GM21576 (cell line): Measurements from ENCODE around the gene ALS2CL.
"Not testable (repeated sequence)": the region's sequence is repeated elsewhere in the genome, so short reads cannot be mapped to it uniquely, and the experiment has no call there.

Experiments
- ATAC-seq: cut with Tn5 transposase; IDR thresholded peaks from one replicate; pipeline ENCODE4 v1.9.1; 2021; ENCODE audit warnings: mild to moderate bottlenecking, moderate library complexity; ENCODE audit not compliant: unreplicated experiment

Gene ALS2CL

DNA sequence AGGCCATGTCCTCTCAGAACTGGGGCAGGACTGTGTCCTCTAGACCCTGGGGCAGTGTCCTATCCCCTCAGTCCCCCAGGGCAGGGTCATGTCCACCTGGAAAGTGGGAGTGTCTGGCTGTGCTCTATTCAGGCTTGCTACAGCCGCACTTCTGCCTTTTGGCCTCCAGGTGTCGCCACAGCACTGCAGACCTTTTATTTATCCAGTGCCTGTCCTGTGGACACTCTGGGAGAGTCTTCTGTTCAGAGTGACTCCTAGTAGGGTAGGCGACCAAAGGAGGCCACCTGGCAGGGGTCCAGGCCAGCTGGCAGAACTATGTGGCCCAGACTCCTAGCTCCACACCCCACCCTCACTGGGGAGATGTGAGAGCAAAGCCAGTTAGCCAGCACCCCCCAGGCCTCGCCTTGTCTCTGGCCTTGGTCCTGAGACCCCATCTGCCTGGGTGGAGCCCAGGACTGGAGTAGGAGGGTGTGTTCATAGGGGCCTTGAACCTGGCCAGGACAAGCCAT lies 11.6 kb upstream of the ALS2CL start:
- peak; percentile 66 for ATAC-seq

- ATAC-seq: not testable (repeated sequence)
Measured at GRCh38 chr3:46704346-46704745, 10.9 kb upstream of the ALS2CL start.

DNA sequence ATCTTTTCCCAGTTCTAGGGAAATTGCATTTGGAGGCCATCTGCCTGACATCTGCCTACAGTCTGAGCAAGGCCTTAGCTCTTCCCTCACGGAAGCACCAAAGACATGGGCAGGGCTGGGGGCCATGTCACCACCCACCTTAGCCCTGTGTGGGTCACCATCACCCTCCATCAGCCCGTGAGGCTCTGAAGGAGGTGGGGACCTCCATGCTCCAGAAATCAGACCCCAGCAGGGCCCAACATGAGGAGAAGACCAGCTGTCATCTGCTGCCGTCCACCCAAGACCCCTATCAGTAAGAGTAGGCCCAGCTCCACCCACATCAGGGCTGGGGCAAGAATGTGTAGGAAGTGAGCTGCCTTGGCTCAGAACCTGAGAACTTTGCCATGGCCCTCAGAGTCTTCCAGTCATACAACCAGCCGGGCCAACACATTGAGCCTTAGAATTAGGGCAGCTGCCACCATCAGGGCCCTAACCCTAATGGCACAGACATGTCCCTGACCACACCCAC lies 9.6 kb upstream of the ALS2CL start:
- no peak for ATAC-seq

DNA sequence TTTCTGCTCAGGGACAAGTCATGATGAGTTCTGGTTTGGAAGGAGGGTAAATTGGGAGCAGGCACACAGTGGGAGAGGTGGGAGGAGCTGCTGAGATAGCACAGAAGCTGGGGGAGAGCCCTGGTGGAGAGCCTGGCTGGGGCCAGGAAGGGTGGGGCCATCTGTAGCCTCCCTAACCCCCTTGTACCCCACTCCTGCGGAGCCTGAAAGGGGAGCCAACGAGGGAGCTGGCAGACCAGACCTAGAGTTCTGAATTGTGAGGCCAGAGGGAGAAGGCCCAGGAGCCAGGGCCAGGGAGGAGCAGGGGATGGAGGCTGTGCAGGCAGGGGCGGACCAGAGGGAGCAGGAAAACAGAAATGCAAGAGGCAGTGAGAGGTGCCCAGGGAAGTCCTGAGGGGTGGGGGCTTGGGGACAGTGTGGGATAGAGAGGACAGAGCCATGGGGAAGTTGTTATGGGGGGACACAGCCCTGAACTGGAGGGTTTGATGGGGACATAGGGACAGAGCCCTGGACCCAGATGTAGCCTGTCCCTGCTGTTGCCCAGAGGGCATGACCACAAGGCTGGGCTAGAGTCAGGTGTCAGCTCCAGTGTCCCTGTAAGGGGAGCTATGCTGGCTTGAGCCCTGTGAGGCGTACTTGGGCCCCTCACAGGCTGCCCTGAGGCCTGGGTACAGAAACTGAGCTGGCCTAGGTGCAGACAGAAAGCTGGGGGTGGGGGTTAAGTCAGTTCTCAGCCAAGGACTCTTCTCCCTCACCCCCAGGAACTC lies 8.9 kb upstream of the ALS2CL start:
- ATAC-seq: no peak

DNA sequence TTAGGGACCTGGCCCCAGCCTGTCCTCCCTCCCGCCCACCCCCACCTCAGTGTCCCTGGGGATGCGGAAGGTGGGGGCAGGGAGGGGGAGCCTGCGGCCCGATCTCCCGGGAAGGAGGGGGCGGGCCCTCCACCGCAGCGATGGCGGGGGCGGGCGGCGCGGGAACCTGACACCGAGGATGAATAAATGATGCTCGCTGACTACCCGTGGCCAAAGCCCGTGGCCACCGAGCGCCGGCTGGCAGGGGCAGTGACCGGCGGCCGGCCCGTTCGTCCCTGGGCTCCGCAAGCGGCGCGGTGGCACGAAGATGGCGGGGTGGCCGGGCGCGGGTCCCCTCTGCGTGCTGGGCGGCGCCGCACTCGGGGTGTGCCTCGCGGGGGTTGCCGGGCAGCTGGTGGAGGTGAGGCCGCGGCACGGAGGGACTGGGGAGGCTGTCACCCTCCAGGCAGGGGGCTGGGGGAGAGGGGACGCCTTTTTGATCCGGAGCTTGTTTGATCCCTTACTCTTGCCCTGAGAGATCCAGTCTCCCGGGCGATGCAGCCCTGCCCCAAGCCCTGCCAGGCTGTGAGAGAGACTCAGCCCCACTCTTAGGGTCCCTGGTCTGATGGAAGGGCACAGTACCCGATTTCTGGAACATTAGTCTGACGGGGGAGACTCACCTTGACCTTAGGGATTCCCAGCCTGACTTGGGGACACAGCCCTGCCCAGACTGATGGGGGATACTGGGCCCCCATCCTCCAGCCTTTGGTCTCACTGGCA lies 7.9 kb upstream of the ALS2CL start, which contains the start of gene TMIE:
Gene TMIE (plus strand): TSS at position 212 of the 759 bp plus-strand sequence. CDS start 96 bp downstream, at position 308.
- ATAC-seq: no peak

DNA sequence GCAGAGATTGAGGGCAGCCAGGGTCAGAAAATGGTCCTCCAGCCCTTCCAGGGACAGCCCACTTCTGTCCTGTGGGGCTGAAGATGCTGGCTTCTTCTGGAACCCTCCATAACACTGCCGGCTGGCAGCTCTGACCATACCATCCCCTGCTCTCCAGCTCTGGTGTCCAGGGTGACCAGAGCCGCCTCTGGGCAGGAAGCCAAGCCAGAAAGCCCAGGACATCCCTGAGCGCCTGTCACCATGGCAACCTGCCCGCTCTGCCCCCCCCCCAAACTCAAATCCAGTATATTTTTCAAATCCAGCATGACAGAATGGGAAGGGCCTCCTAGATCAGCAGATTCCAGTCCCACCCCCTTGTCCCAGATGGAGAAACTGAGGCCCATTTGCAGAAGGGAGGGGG lies 7.3 kb upstream of the ALS2CL start:
- no peak for ATAC-seq

GRCh38 chr3:46699676-46700523 lies 6.4 kb upstream of the ALS2CL start:
- no peak for ATAC-seq

DNA sequence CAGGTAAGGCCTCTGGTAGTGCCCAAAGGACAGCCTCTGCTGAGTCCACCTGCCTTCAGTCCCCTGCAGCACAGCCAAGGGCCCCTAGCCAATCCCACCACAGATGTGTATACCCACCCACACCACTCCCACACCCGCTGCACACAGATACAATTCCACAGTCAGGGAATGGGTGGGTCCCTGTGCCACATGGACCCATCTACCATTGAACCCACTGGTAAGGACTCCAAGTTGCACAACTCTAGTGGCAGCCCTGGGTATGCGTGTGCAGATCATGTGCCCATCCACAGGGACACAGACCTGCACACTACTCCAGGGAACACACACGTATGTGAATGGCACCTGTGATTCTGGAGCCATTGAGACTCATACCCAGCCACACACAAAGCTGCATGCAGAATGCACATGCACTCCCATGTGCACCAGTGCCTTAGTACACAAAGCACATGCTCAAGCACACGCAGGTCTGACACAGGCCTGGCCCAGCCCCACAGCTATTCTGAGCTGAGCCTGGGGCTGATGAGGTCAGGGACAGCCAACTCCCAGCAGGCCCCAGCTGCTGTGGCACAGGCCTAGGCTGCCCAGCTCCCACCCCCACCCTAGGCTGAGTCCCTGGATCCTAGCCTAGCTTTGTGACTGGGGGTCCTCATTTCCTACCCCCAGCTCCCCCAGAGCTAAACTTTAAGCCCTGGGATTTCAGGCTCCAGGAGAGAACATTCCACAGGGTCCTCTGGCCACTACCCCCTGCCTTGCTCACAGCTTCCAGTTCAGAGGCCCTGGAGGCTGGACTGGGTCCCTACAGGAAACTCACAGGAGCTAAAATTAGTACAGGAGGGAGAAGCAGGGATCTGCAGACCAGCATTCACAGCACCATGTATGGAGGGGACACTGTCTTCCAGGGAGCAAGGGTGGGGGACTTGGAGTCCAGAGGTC lies 2.7 kb upstream of the ALS2CL start:
- ATAC-seq: no peak

DNA sequence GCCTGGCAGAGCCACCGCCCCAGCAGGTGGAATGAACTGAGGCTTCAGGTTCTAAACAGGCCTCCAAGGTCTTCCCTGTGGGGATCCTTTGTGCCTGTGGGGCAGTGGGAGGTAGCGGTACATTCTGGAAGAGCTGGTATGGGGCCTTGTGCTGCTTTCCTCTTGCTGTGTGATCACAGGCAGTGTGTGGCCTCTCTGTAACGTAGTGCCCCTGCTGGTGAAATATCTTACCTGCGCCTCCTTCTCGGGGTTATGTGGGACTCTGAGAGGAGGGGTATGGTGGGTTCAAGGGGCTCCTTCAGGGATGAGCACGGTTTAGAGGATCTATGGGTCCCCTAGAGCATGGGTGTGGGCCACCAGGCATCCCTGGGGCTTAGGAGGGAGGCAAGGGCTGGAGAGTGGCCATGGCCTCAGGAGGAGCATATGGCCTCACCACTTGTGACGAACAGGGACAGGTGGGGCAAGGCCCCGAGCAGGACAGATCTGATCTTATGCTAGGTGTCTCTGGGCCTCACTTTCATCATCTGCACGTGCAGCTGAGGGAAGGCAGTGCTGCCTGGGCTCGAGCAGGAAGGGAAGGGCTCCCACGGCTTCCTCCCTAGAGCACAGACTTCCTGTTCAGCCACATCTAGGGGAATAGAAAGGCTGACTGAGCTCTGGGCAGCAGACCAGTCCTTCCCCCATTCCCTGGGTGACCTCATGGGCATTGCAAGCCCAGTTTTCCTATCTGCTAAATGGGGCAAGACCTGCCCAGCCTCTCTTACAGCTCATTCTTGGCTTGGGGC lies 1.9 kb upstream of the ALS2CL start:
- ATAC-seq: no peak

DNA sequence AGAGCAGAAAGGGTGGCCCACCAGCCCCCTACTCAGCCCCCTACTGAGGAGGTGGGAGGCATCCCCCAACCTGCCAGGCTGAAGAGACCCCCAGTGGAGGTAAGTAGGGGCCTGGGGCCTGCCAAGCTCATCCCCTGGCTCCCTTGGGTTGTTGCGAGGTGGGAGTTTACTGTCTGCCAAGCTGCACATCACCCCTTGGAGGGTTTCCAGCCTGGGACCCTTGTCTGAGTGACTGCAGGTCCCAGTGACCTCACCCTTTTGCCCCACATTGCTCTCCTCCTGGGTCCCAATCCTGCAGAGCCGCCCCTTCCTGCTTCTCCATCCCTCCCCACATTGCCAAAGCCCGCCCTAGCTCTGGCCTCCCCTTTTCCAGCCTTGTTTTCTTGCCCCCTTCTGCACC lies 1.0 kb upstream of the ALS2CL start:
- ATAC-seq: no peak

DNA sequence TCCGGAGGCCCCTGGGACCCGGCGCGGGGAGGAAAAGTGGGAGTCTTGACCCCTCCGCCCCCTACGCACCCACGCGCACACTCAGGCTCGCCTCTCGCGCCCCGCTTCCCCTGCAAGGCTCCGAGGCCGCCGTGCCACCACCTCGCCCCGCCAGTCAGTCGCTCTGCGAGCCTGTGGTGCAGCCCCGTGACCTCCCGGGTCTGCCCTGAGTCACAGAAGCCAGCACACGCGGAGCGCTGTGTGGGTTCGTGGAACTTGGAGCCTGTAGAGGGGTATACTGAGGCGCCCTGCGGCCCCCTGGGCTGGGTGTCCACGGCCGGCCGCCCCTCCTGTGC lies 380 bp upstream of the ALS2CL start:
- ATAC-seq: no peak

DNA sequence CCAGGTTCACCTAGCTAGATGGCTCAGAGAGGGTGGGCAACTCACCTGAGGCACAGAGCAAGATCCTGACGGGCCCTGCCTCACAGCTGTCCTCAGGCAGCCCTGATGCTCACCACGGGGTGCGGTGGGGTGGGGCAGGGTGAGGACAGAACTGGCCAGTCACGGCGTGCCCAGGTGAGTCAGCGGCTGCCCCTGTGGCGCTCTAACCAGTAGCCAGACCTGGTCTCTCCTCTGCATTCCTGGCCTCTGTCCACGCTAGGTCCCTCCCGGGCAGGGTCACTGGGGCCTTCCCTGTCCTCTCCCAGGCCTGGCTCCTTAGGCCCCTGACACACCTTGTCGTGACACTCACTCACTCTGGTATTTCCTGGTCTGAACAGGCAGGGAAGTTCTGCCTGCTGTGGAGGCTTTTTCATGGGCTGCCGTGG lies 901 bp downstream of the ALS2CL start:
- no peak for ATAC-seq

- no peak for ATAC-seq
Measured at GRCh38 chr3:46690798-46691197, 2.7 kb downstream of the ALS2CL start.

DNA sequence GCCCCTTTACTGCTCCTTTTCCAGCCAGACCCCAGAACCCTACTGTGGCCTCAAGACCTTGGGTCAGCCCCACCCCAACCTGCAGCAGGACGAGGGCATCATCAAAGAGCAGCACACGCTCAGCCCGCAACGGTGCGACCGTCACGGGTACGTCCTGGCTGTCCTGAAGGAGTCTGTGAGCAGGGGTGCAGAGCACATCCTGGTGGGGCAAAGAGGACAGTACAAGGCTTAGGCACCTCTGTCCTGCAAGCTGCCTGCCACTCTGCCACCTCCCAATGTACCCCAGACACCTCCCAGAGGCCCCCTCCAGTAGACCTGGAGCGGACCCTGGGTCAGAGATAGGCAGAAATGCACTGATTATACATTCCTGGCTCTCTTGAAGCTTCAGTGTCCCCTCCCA lies 8.0 kb downstream of the ALS2CL start:
- no peak for ATAC-seq

GRCh38 chr3:46684891-46685290 lies 8.6 kb downstream of the ALS2CL start:
- ATAC-seq: no peak

DNA sequence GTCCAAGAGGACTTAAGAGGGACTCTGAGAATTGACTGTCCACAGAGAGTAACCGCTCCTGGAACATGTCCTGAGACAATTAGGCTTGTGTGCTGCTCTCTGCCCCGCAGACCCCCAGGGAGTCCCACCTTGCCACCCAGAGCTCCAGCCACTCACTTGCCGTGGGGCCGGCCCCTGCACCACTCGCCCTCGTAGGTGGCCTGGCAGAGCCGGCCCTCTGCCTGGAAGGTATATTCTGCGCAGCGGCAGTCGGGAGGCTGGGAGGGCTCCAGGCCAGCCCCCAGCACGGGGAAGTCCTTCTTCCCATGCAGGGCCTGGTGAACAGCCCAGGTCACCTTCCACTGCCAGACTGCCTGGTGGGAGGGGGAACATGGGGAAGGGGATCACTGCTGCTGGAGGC lies 10.5 kb downstream of the ALS2CL start:
- ATAC-seq: no peak

DNA sequence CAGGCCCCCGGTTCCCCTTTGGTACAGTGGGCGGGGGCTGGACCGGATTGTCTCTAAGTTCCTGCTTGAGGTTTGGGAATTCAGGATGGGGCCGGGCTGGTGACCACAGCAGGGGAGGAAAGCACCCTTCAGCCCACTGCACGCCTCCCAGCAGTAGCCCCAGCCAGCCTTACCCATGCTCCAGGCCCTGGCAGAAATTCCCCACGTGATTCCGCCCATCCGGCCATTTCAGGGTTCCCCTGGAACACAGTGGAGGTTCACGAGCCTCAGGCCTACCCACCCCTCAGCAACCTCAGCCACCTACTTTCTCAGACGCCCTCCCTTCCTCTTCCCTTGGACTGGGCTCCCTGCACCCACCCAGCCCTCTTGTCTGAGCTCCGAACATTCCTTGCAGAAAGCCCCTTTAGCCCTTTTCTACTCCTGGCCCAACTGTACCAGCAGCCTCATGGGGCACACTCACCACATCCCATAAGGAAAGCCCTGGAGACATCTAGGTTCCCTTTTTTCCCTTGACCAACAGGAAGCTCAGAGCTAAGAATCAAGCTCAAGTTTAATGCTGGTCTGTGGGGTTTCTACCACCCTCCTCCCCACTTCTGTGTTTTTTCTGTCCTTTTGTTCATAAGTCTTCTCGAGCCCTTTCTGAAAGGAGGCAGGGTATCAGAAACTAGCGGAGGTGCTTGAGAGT lies 11.5 kb downstream of the ALS2CL start:
- no peak for ATAC-seq

GRCh38 chr3:46681387-46681786 lies 12.1 kb downstream of the ALS2CL start:
- no peak for ATAC-seq
